ENCODE data around the gene PUM1. TPM values are rescaled to one million over a fixed set of nuclear protein-coding genes. Genes with fewer than 3 reads are reported as not detected.

PUM1 gene
- polyA plus RNA-seq (2013, experiment 1 of 2) = 55.7 TPM
- polyA plus RNA-seq (2013, experiment 2 of 2) = 62.9 TPM

- WGBS = 1% methylated on average over 72 of the region's 72 CpGs
- Histone ChIP-seq H3K36me3 (ENCODE audit: insufficient read depth, low read length) (0 out of 2 replicates have a peak, but pooled peaks cover under 1% of the 10 kb centered on the region), H3K9me3 (ENCODE audit: insufficient read depth, low read depth, low read length) (no peaks in the 10 kb centered on the region), H3K9ac (ENCODE audit: low read depth, low read length) (peak within 1 kb of the TSS; percentile 100), H3K27ac (ENCODE audit: low read depth, low read length) (peak within 1 kb of the TSS; percentile 96), H3K4me3 (ENCODE audit: low read length) (peak within 1 kb of the TSS; percentile 98), H3K27me3 (ENCODE audit: insufficient read depth, low read length) (no peaks in the 10 kb centered on the region), H3K4me1 (ENCODE audit: insufficient read depth, low read length) (peaks cover 11% of the 10 kb centered on the region; the same call in 1 of the 2 replicates)
Observed at GRCh38 chr1:31065310-31066217, at the start of gene PUM1. PUM1 (minus strand) TSS chr1:31065717; CDS start chr1:31059566, 6,151 bp downstream.

- H3K4me1 ChIP-seq (ENCODE audit: insufficient read depth, low read length) = peaks cover 12% of the 10 kb centered on the region; the same call in 1 of the 2 replicates
- WGBS = 82% methylated on average over 14 of the region's 15 CpGs
- H3K9ac ChIP-seq (ENCODE audit: low read depth, low read length) = no peak overlapping the region
Observed at GRCh38 chr1:31112266-31112935, 46.9 kb upstream of the PUM1 start.

GRCh38 chr1:31111290-31111951 is 45.9 kb upstream of the PUM1 start:
- Histone ChIP-seq H3K27me3 (ENCODE audit: insufficient read depth, low read length) (no peaks in the 10 kb centered on the region), H3K27ac (ENCODE audit: low read depth, low read length) (no peak overlapping the region), H3K36me3 (ENCODE audit: insufficient read depth, low read length) (no peaks in the 10 kb centered on the region), H3K9ac (ENCODE audit: low read depth, low read length) (no peak overlapping the region), H3K9me3 (ENCODE audit: insufficient read depth, low read depth, low read length) (no peaks in the 10 kb centered on the region), H3K4me1 (ENCODE audit: insufficient read depth, low read length) (peaks cover 12% of the 10 kb centered on the region; the same call in 1 of the 2 replicates), H3K4me3 (ENCODE audit: low read length) (no peak overlapping the region)
- WGBS = 89% methylated on average over 7 of the region's 8 CpGs

More at GRCh38 chr1:31112266-31112935, 46.9 kb upstream of the PUM1 start:
- Histone ChIP-seq H3K9me3 (ENCODE audit: insufficient read depth, low read depth, low read length) (no peaks in the 10 kb centered on the region), H3K4me3 (ENCODE audit: low read length) (no peak overlapping the region), H3K27ac (ENCODE audit: low read depth, low read length) (no peak overlapping the region), H3K27me3 (ENCODE audit: insufficient read depth, low read length) (no peaks in the 10 kb centered on the region), H3K36me3 (ENCODE audit: insufficient read depth, low read length) (no peaks in the 10 kb centered on the region)

GRCh38 chr1:31110846-31111245 is 45.3 kb upstream of the PUM1 start:
- Histone ChIP-seq H3K27ac (ENCODE audit: low read depth, low read length) (no peak overlapping the region), H3K36me3 (ENCODE audit: insufficient read depth, low read length) (no peaks in the 10 kb centered on the region), H3K9ac (ENCODE audit: low read depth, low read length) (no peak overlapping the region), H3K27me3 (ENCODE audit: insufficient read depth, low read length) (no peaks in the 10 kb centered on the region), H3K4me3 (ENCODE audit: low read length) (no peak overlapping the region), H3K4me1 (ENCODE audit: insufficient read depth, low read length) (peaks cover 12% of the 10 kb centered on the region; the same call in 1 of the 2 replicates), H3K9me3 (ENCODE audit: insufficient read depth, low read depth, low read length) (no peaks in the 10 kb centered on the region)
- 83% methylated on average over 7 of the region's 7 CpGs for WGBS

GRCh38 chr1:31108861-31109260 is 43.3 kb upstream of the PUM1 start:
- Histone ChIP-seq H3K4me3 (ENCODE audit: low read length) (no peak overlapping the region), H3K9me3 (ENCODE audit: insufficient read depth, low read depth, low read length) (no peaks in the 10 kb centered on the region), H3K27ac (ENCODE audit: low read depth, low read length) (no peak overlapping the region), H3K36me3 (ENCODE audit: insufficient read depth, low read length) (no peaks in the 10 kb centered on the region), H3K9ac (ENCODE audit: low read depth, low read length) (no peak overlapping the region), H3K4me1 (ENCODE audit: insufficient read depth, low read length) (peaks cover 12% of the 10 kb centered on the region; the same call in 1 of the 2 replicates), H3K27me3 (ENCODE audit: insufficient read depth, low read length) (no peaks in the 10 kb centered on the region)
- WGBS = 98% methylated on average over 5 of the region's 5 CpGs

- no peaks in the 10 kb centered on the region for H3K27me3 ChIP-seq (ENCODE audit: insufficient read depth, low read length)
- H3K9ac ChIP-seq (ENCODE audit: low read depth, low read length) = no peak overlapping the region
- no peak overlapping the region for H3K27ac ChIP-seq (ENCODE audit: low read depth, low read length)
- no peak overlapping the region for H3K4me3 ChIP-seq (ENCODE audit: low read length)
- no peaks in the 10 kb centered on the region for H3K36me3 ChIP-seq (ENCODE audit: insufficient read depth, low read length)
- H3K9me3 ChIP-seq (ENCODE audit: insufficient read depth, low read depth, low read length) = no peaks in the 10 kb centered on the region
- WGBS = 95% methylated on average over 8 of the region's 8 CpGs
- H3K4me1 ChIP-seq (ENCODE audit: insufficient read depth, low read length) = peaks cover 5% of the 10 kb centered on the region; the same call in 1 of the 2 replicates
Observed at GRCh38 chr1:31105646-31106045, 40.1 kb upstream of the PUM1 start.

- Histone ChIP-seq H3K4me1 (ENCODE audit: insufficient read depth, low read length) (peaks cover 5% of the 10 kb centered on the region; the same call in 1 of the 2 replicates), H3K27me3 (ENCODE audit: insufficient read depth, low read length) (no peaks in the 10 kb centered on the region), H3K9me3 (ENCODE audit: insufficient read depth, low read depth, low read length) (no peaks in the 10 kb centered on the region), H3K36me3 (ENCODE audit: insufficient read depth, low read length) (no peaks in the 10 kb centered on the region), H3K9ac (ENCODE audit: low read depth, low read length) (no peak overlapping the region), H3K4me3 (ENCODE audit: low read length) (no peak overlapping the region), H3K27ac (ENCODE audit: low read depth, low read length) (no peak overlapping the region)
- WGBS = 83% methylated on average over 5 of the region's 5 CpGs
Observed at GRCh38 chr1:31102501-31102950, 37.0 kb upstream of the PUM1 start.

- peaks cover 5% of the 10 kb centered on the region; the same call in 1 of the 2 replicates for H3K4me1 ChIP-seq (ENCODE audit: insufficient read depth, low read length)
Observed at GRCh38 chr1:31101147-31101502, 35.6 kb upstream of the PUM1 start.

GRCh38 chr1:31099293-31100032 is 33.9 kb upstream of the PUM1 start:
- no peaks in the 10 kb centered on the region for H3K27me3 ChIP-seq (ENCODE audit: insufficient read depth, low read length)
- 87% methylated on average over 6 of the region's 6 CpGs for WGBS
- H3K27ac ChIP-seq (ENCODE audit: low read depth, low read length) = no peak overlapping the region
- H3K4me3 ChIP-seq (ENCODE audit: low read length) = no peak overlapping the region
- no peak overlapping the region for H3K9ac ChIP-seq (ENCODE audit: low read depth, low read length)
- H3K9me3 ChIP-seq (ENCODE audit: insufficient read depth, low read depth, low read length) = no peaks in the 10 kb centered on the region
- peaks cover 5% of the 10 kb centered on the region; the same call in 1 of the 2 replicates for H3K4me1 ChIP-seq (ENCODE audit: insufficient read depth, low read length)
- H3K36me3 ChIP-seq (ENCODE audit: insufficient read depth, low read length) = no peaks in the 10 kb centered on the region

More at GRCh38 chr1:31101147-31101502, 35.6 kb upstream of the PUM1 start:
- Histone ChIP-seq H3K27ac (ENCODE audit: low read depth, low read length) (no peak overlapping the region), H3K4me3 (ENCODE audit: low read length) (no peak overlapping the region), H3K36me3 (ENCODE audit: insufficient read depth, low read length) (no peaks in the 10 kb centered on the region), H3K9me3 (ENCODE audit: insufficient read depth, low read depth, low read length) (no peaks in the 10 kb centered on the region), H3K9ac (ENCODE audit: low read depth, low read length) (no peak overlapping the region), H3K27me3 (ENCODE audit: insufficient read depth, low read length) (no peaks in the 10 kb centered on the region)
- WGBS = no CpG with 5 or more reads among the region's 4 CpGs

- Histone ChIP-seq H3K9ac (ENCODE audit: low read depth, low read length) (no peak overlapping the region), H3K36me3 (ENCODE audit: insufficient read depth, low read length) (no peaks in the 10 kb centered on the region), H3K4me1 (ENCODE audit: insufficient read depth, low read length) (no peaks in the 10 kb centered on the region), H3K4me3 (ENCODE audit: low read length) (no peak overlapping the region), H3K9me3 (ENCODE audit: insufficient read depth, low read depth, low read length) (no peaks in the 10 kb centered on the region), H3K27me3 (ENCODE audit: insufficient read depth, low read length) (no peaks in the 10 kb centered on the region), H3K27ac (ENCODE audit: low read depth, low read length) (no peak overlapping the region)
- WGBS = 93% methylated on average over 6 of the region's 6 CpGs
Observed at GRCh38 chr1:31095985-31096384, 30.5 kb upstream of the PUM1 start.
